ENCODE data around the gene FSD2. TPM values are rescaled to one million over a fixed set of nuclear protein-coding genes. Genes with fewer than 3 reads are reported as not detected.

Gene FSD2
- total RNA-seq, 1 donor, result not detected

DNA sequence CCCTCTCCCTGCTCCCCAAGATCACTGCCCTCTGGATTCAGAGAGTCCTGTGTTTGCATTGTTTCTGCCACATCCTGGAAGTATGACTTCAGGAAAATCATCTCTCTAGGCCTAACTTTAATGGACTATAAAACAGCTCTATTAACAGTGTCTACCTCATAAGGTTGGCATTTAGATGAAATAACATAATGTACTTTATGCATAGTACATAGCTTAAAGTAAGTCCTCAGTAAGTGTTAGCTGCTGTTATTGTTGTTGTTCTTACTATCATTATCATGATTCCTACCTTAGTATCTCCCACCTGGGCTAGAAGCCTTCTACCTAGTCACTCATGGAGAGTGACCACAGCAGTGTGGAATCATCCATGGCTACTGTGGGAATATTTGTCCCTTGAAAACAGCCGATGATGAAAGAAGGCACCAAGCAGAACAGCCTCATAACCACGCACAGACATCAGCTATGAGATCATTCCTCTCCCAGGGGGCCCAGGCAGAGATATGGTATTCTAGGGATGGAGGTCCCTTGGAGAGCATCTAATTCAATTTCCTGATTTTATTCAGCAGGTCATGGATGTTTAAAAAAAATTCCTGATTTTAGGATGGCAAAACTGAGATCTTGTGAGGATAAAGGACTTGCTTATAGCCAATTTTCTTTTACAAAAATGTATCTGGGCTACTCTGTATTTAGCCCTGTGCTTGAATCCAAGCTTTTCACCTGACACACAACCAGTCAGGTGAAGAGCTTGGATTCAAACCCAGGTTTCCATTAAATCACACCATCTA, 1.9 kb downstream of the FSD2 start:
- no peak overlapping the region for H3K4me2 ChIP-seq (ENCODE audit: insufficient read depth, low read length)
- TF ChIP-seq CTCF (IDR thresholded peaks at IDR 0.05; ENCODE audit: extremely low read depth, low read depth, low read length), result no peak
- DNase-seq (ENCODE audit: insufficient read length, low spot score, missing footprints), result no peak

GRCh38 chr15:82802497-82802896, 3.4 kb downstream of the FSD2 start:
- no peaks in the 10 kb centered on the region for H4K20me1 ChIP-seq (ENCODE audit: insufficient read depth, low read length)
- no peaks in the 10 kb centered on the region for H3K36me3 ChIP-seq (ENCODE audit: insufficient read depth, low read length)
- no peak for DNase-seq (ENCODE audit: insufficient read length, low spot score, missing footprints)
- no peaks in the 10 kb centered on the region for H3K9me3 ChIP-seq (ENCODE audit: low read depth, low read length)
- H3K4me2 ChIP-seq (ENCODE audit: insufficient read depth, low read length), result no peak overlapping the region
- TF ChIP-seq CTCF (IDR thresholded peaks at IDR 0.05; ENCODE audit: extremely low read depth, low read depth, low read length), result no peak
- H3K79me2 ChIP-seq (ENCODE audit: insufficient read depth, low read length), result no peaks in the 10 kb centered on the region
- no peaks in the 10 kb centered on the region for H3K4me1 ChIP-seq (ENCODE audit: insufficient read depth, low read length)
- peaks cover 9% of the 10 kb centered on the region for H3K27me3 ChIP-seq (ENCODE audit: insufficient read depth, low read length)
- H2AFZ ChIP-seq (ENCODE audit: low read length), result no peak overlapping the region
- no peak overlapping the region for H3K27ac ChIP-seq (ENCODE audit: low read depth, low read length)
- H3K4me3 ChIP-seq (ENCODE audit: insufficient read depth, low read length), result no peak overlapping the region

More for the DNA sequence above, 1.9 kb downstream of the FSD2 start:
- Histone ChIP-seq H3K79me2 (ENCODE audit: insufficient read depth, low read length) (no peaks in the 10 kb centered on the region), H3K36me3 (ENCODE audit: insufficient read depth, low read length) (no peaks in the 10 kb centered on the region), H4K20me1 (ENCODE audit: insufficient read depth, low read length) (no peaks in the 10 kb centered on the region), H3K9me3 (ENCODE audit: low read depth, low read length) (no peaks in the 10 kb centered on the region), H3K27me3 (ENCODE audit: insufficient read depth, low read length) (peaks cover 9% of the 10 kb centered on the region), H3K27ac (ENCODE audit: low read depth, low read length) (no peak overlapping the region), H3K4me3 (ENCODE audit: insufficient read depth, low read length) (no peak overlapping the region), H2AFZ (ENCODE audit: low read length) (no peak overlapping the region), H3K4me1 (ENCODE audit: insufficient read depth, low read length) (peaks cover 2% of the 10 kb centered on the region)

DNA sequence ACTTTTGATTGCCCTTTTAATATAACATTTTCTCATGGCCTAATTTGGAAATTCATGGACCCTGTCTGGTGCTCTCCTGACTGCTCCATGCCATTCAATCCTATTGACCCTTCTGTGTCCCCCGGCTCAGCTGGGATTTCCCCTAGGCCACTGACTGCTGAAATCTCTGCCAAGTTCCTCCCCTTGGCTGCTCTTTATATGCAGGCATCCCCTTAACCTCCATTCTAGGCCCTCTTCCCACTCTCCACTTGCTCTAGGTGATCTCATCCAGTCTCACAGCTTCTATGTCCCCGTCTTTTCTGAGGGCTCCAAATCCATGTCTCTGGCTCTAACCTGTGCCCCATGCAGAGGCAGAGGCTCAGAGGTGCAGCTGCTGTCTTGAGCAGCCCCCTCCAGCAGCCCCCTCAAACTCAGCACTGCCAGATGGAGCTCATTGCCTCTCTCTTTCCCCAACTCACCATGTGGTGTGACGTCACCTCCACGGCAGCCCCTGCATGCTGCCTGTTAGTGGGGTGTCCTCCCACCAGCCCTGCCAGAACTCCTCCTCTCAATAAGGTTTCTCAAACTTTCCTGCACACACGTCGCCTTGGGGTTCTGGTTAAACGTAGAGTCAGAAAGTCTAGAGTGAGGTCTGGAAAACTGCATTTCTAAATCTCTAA, 6.6 kb downstream of the FSD2 start:
- Histone ChIP-seq H3K4me1 (ENCODE audit: insufficient read depth, low read length) (no peaks in the 10 kb centered on the region), H3K4me2 (ENCODE audit: insufficient read depth, low read length) (no peak overlapping the region), H3K79me2 (ENCODE audit: insufficient read depth, low read length) (no peaks in the 10 kb centered on the region), H3K27me3 (ENCODE audit: insufficient read depth, low read length) (peaks cover 13% of the 10 kb centered on the region), H3K36me3 (ENCODE audit: insufficient read depth, low read length) (no peaks in the 10 kb centered on the region), H3K4me3 (ENCODE audit: insufficient read depth, low read length) (no peak overlapping the region), H3K9me3 (ENCODE audit: low read depth, low read length) (no peaks in the 10 kb centered on the region), H3K27ac (ENCODE audit: low read depth, low read length) (no peak overlapping the region), H4K20me1 (ENCODE audit: insufficient read depth, low read length) (no peaks in the 10 kb centered on the region), H2AFZ (ENCODE audit: low read length) (no peak overlapping the region)
- DNase-seq (ENCODE audit: insufficient read length, low spot score, missing footprints), result no peak
- no peak for TF ChIP-seq CTCF (IDR thresholded peaks at IDR 0.05; ENCODE audit: extremely low read depth, low read depth, low read length)

DNA sequence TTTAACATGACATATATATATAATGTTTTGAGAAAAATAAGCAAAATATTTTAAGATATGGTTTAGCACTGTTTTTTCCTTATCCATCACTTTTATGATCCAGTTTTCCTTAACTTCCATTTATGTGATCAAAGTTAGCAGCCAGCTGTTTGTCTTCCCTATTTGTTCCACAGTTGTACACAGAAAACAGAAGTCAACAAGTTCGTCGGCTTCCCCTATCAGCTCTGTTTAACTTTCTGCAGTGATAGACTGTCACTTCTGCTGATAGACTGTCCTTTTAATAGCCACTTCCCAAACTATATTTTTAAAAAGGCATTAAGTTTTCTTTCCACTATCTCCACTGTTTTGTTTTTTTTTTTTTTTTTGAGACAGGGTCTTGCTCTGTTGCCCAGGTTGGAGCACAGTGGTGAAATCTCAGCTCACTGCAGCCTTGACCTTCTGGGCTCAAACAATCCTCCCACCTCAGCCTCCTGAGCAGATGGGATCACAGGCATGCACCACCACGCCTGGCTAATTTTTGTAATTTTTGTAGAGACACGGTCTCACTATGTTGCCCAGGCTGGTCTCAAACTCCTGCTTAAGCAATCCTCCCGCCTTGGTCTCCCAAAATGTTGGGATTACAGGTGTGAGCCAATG, 7.2 kb downstream of the FSD2 start:
- no peaks in the 10 kb centered on the region for H3K36me3 ChIP-seq (ENCODE audit: insufficient read depth, low read length)
- no peak overlapping the region for H2AFZ ChIP-seq (ENCODE audit: low read length)
- H3K27ac ChIP-seq (ENCODE audit: low read depth, low read length), result no peak overlapping the region
- no peaks in the 10 kb centered on the region for H4K20me1 ChIP-seq (ENCODE audit: insufficient read depth, low read length)
- peaks cover 13% of the 10 kb centered on the region for H3K27me3 ChIP-seq (ENCODE audit: insufficient read depth, low read length)
- no peak for DNase-seq (ENCODE audit: insufficient read length, low spot score, missing footprints)
- H3K9me3 ChIP-seq (ENCODE audit: low read depth, low read length), result no peaks in the 10 kb centered on the region
- no peaks in the 10 kb centered on the region for H3K79me2 ChIP-seq (ENCODE audit: insufficient read depth, low read length)
- H3K4me2 ChIP-seq (ENCODE audit: insufficient read depth, low read length), result no peak overlapping the region
- H3K4me3 ChIP-seq (ENCODE audit: insufficient read depth, low read length), result no peak overlapping the region
- TF ChIP-seq CTCF (IDR thresholded peaks at IDR 0.05; ENCODE audit: extremely low read depth, low read depth, low read length), result no peak
- H3K4me1 ChIP-seq (ENCODE audit: insufficient read depth, low read length), result no peaks in the 10 kb centered on the region
